B cell (primary cell): ENCODE measurements around the gene SLC2A13. TPM values are rescaled to one million over a fixed set of nuclear protein-coding genes. Genes with fewer than 3 reads are reported as not detected.

Source experiments
- ATAC-seq: fragments of 200-7000 bp; cut with Tn5 transposase; one replicate; pipeline ENCODE4 v1.10.0; 2021; ENCODE audit warnings: low read depth, mild to moderate bottlenecking, moderate number of reproducible peaks, moderate library complexity
- CTCF ChIA-PET: fragments of 350-600 bp; sonication (Branson Sonifier 250); formaldehyde crosslinking; loops from one replicate; lab custom pipeline; 2021; ENCODE audit warnings: antibody characterized with exemption, inconsistent platforms; lab: Charles Lee
- POLR2A ChIA-PET: fragments of 350-600 bp; sonication (Branson Sonifier 250); formaldehyde crosslinking; loops from one replicate; lab custom pipeline; 2021; ENCODE audit warnings: antibody characterized with exemption; lab: Charles Lee
- DNase-seq: peaks from one replicate; pipeline ENCODE4 v3.0.0; 2013
- H2AFZ ChIP-seq: 2 replicates; pipeline ENCODE4 v1.6.1; 2012; ENCODE audit warnings: mild to moderate bottlenecking, low read depth, low read length; ENCODE audit not compliant: insufficient read depth, poor library complexity, severe bottlenecking
- H3K27ac ChIP-seq, 2 donors: 1 replicate in 1 of 2; 2 replicates in 1 of 2; pipeline ENCODE4 v1.5.1; 2012 to 2013; ENCODE audit warnings: low read length in 2 of 2, mild to moderate bottlenecking in 2 of 2, moderate library complexity in 1 of 2
- H3K27me3 ChIP-seq, 4 experiments: fragments of 200-600 bp in 1 of 4; sonication (generic) in 1 of 4; replicated peaks in 1 of 4; 1 replicate in 2 of 4; 2 replicates in 2 of 4; pipeline versions ENCODE4 v1.6.1 to v1.7.0; 2013 to 2016; ENCODE audit warnings: low read length in 3 of 4, mild to moderate bottlenecking in 2 of 4, mixed read lengths in 1 of 4, moderate library complexity in 1 of 4; ENCODE audit not compliant: insufficient read depth in 4 of 4, control insufficient read depth in 3 of 4; ENCODE audit errors: control extremely low read depth in 1 of 4
- H3K36me3 ChIP-seq, 2 experiments: replicated peaks in 1 of 2; 1 replicate in 1 of 2; 2 replicates in 1 of 2; pipeline versions ENCODE4 v1.6.1 to v1.7.1; 2013; ENCODE audit warnings: low read length in 1 of 2; ENCODE audit not compliant: insufficient read depth in 2 of 2, control insufficient read depth in 1 of 2; ENCODE audit errors: control extremely low read depth in 1 of 2, extremely low read depth in 1 of 2
- H3K4me1 ChIP-seq, 2 donors: fragments of 200-600 bp in 1 of 2; sonication (generic) in 1 of 2; 1 replicate in 1 of 2; 2 replicates in 1 of 2; pipeline versions ENCODE4 v1.5.1 to v1.6.1; 2013 to 2017; ENCODE audit warnings: low read length in 2 of 2; ENCODE audit not compliant: control insufficient read depth in 2 of 2, insufficient read depth in 2 of 2
- H3K4me2 ChIP-seq: replicated peaks from 2 replicates; pipeline ENCODE3; 2012; ENCODE audit warnings: mild to moderate bottlenecking, low read depth, low read length; ENCODE audit not compliant: poor library complexity, severe bottlenecking
- H3K4me3 ChIP-seq, 5 experiments: fragments of 200-600 bp in 1 of 5; sonication (generic) in 1 of 5; 1 replicate in 3 of 5; 2 replicates in 2 of 5; pipeline versions ENCODE4 v1.5.1 to v1.7.0; 2011 to 2016; ENCODE audit warnings: low read length in 4 of 5, mild to moderate bottlenecking in 4 of 5, low read depth in 2 of 5, control low read depth in 1 of 5, moderate library complexity in 1 of 5; ENCODE audit not compliant: insufficient read depth in 1 of 5; ENCODE audit errors: control extremely low read depth in 1 of 5, extremely low read depth in 1 of 5
- H3K79me2 ChIP-seq: fragments of 200-600 bp; sonication (generic); one replicate; pipeline ENCODE4 v1.6.0; 2016; ENCODE audit warnings: low read length; ENCODE audit not compliant: control insufficient read depth, insufficient read depth
- H3K9ac ChIP-seq: fragments of 200-600 bp; sonication (generic); 2 replicates; pipeline ENCODE4 v1.6.1; 2017; ENCODE audit warnings: mild to moderate bottlenecking, low read length, moderate library complexity
- H3K9me3 ChIP-seq, 3 donors: one replicate each; pipeline versions ENCODE4 v1.6.1 to v1.7.1; 2013; ENCODE audit warnings: low read length in 2 of 3; ENCODE audit not compliant: control insufficient read depth in 2 of 3, insufficient read depth in 1 of 3; ENCODE audit errors: control extremely low read depth in 1 of 3
- H4K20me1 ChIP-seq: 2 replicates; pipeline ENCODE4 v1.6.0; 2012; ENCODE audit warnings: mild to moderate bottlenecking, low read length; ENCODE audit not compliant: insufficient read depth, control insufficient read depth, poor library complexity, severe bottlenecking
- H3K27ac Mint-ChIP-seq: one replicate; pipeline ENCODE4 v1.8.0; 2021; ENCODE audit warnings: mixed read lengths
- H3K27me3 Mint-ChIP-seq: one replicate; pipeline ENCODE4 v1.8.0; 2021; ENCODE audit warnings: mixed read lengths
- H3K4me1 Mint-ChIP-seq: one replicate; pipeline ENCODE4 v1.8.0; 2021; ENCODE audit warnings: mixed read lengths
- H3K4me3 Mint-ChIP-seq: one replicate; pipeline ENCODE4 v1.8.0; 2021; ENCODE audit warnings: mixed read lengths
- H3K9me3 Mint-ChIP-seq: one replicate; pipeline ENCODE4 v1.8.0; 2022; ENCODE audit warnings: mixed read lengths; ENCODE audit not compliant: insufficient read depth
- CTCF ChIP-seq: fragments of 200-600 bp; IDR thresholded peaks from one replicate; pipeline ENCODE4 v1.8.0; 2022; ENCODE audit warnings: antibody characterized with exemption, mild to moderate bottlenecking
- EZH2 ChIP-seq: IDR thresholded peaks from 2 replicates; pipeline ENCODE4 v1.6.1; 2012; ENCODE audit warnings: borderline replicate concordance, low read depth, mild to moderate bottlenecking, moderate library complexity, low read length; ENCODE audit not compliant: insufficient read depth, poor library complexity, severe bottlenecking
- WGBS: methylation state at CpG from one replicate; pipeline ENCODE4 v1.1.5; 2013; ENCODE audit warnings: missing lambda C conversion rate; ENCODE audit not compliant: insufficient coverage; 5-methylcytosine and 5-hydroxymethylcytosine counted together
- intact Hi-C: fragments of 100-400 bp; cut with micrococcal nuclease; formaldehyde crosslinking; loops from one replicate; pipeline ENCODE4 v1.10.0; 2022
- polyA plus RNA-seq: library from polyadenylated mRNA; depleted of rRNA; stranded (reverse); fragments of >200 nt; gene quantifications from 2 replicates; pipeline ENCODE4 v1.2.3, GENCODE V29; 2012
- total RNA-seq, 2 donors: library from RNA; stranded (reverse); fragments of 120-200 nt in 1 of 2; gene quantifications; 1 replicate in 1 of 2; 2 replicates in 1 of 2; pipeline versions ENCODE4 v1.2.3 to v1.2.4, GENCODE V29; 2013 to 2022

Gene SLC2A13
- total and polyA plus RNA-seq, 2 donors (not counting 1 experiment from before 2014, with no cell fraction given): 2.1 to 8.6 TPM

GRCh38 chr12:40010899-40011774 is 94.7 kb downstream of the SLC2A13 start:
- Mint-ChIP-seq H3K27me3 (no peaks in the 10 kb centered on the region), H3K4me1 (peaks cover 17% of the 10 kb centered on the region), H3K27ac (peak overlapping the region; percentile 10), H3K9me3 (no peaks in the 10 kb centered on the region), H3K4me3 (peak overlapping the region; percentile 80)
- Histone ChIP-seq H3K4me2 (peak overlapping the region; percentile 70), H3K4me1 (peaks cover 5 to 6% of the 10 kb centered on the region in 2 donors), H4K20me1 (no peaks in the 10 kb centered on the region), H3K36me3 (no peaks in the 10 kb centered on the region), H3K4me3 (peak overlapping the region in 4 of 5 experiments; percentile 21 to 54 (median 40)), H3K9me3 (no peaks in the 10 kb centered on the region), H3K9ac (peak overlapping the region; percentile 61), H3K27ac (peak overlapping the region in 1 of 2 donors; percentile 35), H3K27me3 (no peaks in the 10 kb centered on the region), H3K79me2 (no peaks in the 10 kb centered on the region), H2AFZ (peak overlapping the region; percentile 93)
- intact Hi-C loops: loop anchor here (1.0 to 10.0 kb wide), 4 partner anchors 96 to 1686 kb away; no protein-coding TSS in a partner anchor
- ATAC-seq: peak; percentile 89
- ChIA-PET CTCF (interaction anchor here (0.6 to 3.9 kb wide), 36 partner anchors 8 to 912 kb away, joined by 3 to 80 read pairs (median 4); partner anchors contain the start of genes ABCD2 and SLC2A13), POLR2A (no interaction called here)
- WGBS: 54% methylated on average over 4 of the region's 11 CpGs
- peak; percentile 85 for TF ChIP-seq CTCF
- no peak for TF ChIP-seq EZH2
- peak; percentile 82 for DNase-seq
